Body of pancreas (tissue), 4 donors: Measurements from ENCODE around the gene TNIP1.

Source experiments
- CTCF ChIP-seq, 7 experiments: fragments of 450-650 bp in 4 of 7; fragments of 200-600 bp in 3 of 7; sonication (generic) in 3 of 7; IDR thresholded peaks; one replicate each; pipeline ENCODE4 v1.5.1; 2016 to 2019; ENCODE audit warnings: antibody characterized with exemption in 7 of 7
- POLR2A ChIP-seq, 3 donors: fragments of 450-650 bp; IDR thresholded peaks; one replicate each; pipeline ENCODE4 v1.6.1; 2016; ENCODE audit warnings: antibody characterized with exemption in 3 of 3, mild to moderate bottlenecking in 2 of 3

- TF ChIP-seq CTCF (IDR thresholded peaks at IDR 0.05), result no peak
- TF ChIP-seq POLR2A (IDR thresholded peaks at IDR 0.05), result no peak
Observed at GRCh38 chr5:151017897-151018296, 62.9 kb downstream of the TNIP1 start.
